COLO668 (cell line): Measurements from ENCODE around the gene ZNF451.
"Not testable (repeated sequence)": the region's sequence is repeated elsewhere in the genome, so short reads cannot be mapped to it uniquely, and the experiment has no call there.

Experiments
- DNase-seq: peaks from one replicate; lab custom pipeline; 2025; ENCODE audit not compliant: unreplicated experiment; lab: John Stamatoyannopoulos, UW

ZNF451 gene, protein sequence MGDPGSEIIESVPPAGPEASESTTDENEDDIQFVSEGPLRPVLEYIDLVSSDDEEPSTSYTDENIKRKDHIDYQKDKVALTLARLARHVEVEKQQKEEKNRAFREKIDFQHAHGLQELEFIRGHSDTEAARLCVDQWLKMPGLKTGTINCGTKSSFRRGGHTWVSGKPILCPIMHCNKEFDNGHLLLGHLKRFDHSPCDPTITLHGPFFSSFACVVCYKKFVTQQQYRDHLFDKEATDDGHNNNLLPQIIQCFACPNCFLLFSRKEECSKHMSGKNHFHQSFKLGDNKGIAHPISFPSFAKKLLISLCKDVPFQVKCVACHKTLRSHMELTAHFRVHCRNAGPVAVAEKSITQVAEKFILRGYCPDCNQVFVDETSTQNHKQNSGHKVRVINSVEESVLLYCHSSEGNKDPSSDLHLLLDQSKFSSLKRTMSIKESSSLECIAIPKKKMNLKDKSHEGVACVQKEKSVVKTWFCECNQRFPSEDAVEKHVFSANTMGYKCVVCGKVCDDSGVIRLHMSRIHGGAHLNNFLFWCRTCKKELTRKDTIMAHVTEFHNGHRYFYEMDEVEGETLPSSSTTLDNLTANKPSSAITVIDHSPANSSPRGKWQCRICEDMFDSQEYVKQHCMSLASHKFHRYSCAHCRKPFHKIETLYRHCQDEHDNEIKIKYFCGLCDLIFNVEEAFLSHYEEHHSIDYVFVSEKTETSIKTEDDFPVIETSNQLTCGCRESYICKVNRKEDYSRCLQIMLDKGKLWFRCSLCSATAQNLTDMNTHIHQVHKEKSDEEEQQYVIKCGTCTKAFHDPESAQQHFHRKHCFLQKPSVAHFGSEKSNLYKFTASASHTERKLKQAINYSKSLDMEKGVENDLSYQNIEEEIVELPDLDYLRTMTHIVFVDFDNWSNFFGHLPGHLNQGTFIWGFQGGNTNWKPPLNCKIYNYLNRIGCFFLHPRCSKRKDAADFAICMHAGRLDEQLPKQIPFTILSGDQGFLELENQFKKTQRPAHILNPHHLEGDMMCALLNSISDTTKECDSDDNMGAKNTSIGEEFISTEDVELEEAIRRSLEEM

DNA sequence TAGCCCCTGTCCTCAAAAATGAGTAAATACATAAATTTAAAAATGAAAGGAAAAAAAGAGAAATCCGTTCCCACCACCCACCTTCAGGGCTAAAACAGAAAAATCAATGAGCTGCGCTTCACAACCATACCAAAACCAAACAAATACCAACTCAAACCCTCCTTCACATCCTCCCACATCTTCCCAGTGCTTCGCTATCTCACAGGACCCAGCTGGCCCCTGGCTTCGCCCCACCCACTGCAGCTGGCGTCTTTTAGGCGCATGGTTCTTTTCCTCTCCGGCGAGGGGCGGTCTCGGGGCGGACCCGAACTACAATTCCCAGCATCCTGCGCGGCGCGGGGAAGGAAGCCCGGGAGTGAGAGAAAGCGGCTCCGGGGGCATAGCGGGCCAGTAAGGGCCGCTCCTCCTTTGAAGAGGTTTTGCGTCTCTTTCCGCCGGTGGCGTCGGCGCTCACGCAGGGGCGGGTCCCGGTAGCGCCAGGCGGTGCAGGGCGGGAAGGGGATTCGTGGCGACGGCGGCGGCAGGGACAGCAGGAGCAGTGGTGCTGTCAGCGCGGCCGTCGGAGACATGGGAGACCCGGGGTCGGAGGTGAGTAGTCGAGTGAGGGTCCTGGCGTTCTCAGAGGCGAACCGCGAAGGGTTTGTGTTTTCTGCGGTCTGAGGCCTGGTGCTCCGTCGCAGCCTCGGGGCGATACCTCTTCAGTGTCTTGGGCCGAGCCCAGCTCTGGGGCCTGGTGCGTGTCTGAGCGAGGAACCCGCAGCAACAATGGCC is at the start of gene ZNF451:
TSS of gene ZNF451 (plus strand) at position 502 of the 771 bp plus-strand sequence. CDS start at position 568, 66 bp downstream.
- peak; percentile 94 for DNase-seq

DNA sequence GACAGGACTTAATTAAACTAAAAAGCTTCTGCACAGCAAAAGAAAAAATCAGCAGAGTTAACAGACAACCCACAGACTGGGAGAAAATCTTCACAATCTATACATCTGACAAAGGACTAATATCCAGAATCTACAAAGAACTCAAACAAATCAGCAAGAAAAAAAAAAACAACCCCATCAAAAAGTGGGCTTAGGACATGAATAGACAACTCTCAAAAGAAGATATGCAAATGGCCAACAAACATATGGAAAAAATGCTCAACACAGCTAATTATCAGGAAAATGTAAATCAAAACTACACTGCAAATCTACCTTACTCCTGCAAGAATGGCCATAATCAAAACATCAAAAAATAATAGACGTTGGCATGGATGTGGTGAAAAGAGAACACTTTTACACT is 45.9 kb upstream of the ZNF451 start:
- not testable (repeated sequence) for DNase-seq

DNA sequence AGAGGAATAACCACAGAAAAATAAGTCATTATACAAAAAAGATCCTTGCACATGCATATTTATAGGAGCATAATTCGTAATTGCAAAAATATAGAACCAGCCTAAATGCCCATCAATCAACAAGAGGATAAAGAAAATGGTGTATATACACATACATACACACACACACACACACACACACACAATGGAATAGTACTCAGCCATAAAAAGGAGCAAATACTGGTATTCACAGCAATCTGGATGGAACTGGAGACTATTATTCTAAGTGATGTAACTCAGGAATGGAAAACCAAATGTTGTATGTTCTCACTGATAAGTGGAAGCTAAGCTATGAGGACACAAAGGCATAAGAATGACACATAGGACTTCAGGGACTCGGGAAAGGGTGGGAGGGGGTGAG is 45.4 kb upstream of the ZNF451 start:
- no peak for DNase-seq

DNA sequence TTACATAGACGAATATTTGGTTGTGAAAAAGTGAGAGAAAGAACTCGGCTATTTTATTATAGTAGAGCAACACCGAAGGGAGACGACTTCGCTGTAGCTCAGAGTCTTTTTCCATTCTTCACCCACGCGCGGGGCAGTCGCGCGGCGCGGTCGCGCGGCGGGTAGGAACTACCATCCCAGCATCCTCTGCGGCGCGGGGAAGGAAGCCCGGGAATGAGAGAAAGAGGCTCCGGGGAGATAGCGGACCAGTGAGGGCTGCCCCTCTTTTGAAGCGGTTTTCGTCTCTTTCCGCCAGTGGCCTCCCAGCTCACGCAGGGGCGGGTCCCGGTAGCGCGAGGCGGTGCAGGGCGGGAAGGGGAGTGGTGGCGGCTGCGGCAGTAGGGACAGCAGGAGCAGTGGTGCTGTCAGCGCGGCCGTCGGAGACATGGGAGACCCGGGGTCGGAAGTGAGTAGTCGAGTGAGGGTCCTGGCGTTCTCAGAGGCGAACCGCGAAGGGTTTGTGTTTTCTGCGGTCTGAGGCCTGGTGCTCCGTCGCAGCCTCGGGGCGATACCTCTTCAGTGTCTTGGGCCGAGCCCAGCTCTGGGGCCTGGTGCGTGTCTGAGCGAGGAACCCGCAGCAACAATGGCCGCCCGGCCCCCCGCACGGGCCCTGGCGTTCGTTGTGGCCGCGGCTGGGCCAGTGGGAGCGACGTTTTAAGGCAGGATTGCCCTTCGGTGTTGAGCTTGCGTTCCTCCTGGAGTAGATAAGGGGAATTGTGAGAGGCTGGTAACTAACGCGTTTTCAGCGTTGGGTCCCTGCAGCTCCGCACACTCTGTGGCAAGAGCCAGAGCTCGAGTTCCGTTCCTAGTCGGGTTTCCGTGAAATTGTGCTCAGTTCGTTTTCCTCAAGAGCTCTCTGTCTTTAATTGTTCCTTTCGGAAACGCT is 43.4 kb upstream of the ZNF451 start, which contains the start of gene KIAA1586:
TSS of gene KIAA1586 (plus strand) at position 362 of the 925 bp plus-strand sequence. CDS start at position 425, 63 bp downstream.
- DNase-seq, result peak; percentile 86

DNA sequence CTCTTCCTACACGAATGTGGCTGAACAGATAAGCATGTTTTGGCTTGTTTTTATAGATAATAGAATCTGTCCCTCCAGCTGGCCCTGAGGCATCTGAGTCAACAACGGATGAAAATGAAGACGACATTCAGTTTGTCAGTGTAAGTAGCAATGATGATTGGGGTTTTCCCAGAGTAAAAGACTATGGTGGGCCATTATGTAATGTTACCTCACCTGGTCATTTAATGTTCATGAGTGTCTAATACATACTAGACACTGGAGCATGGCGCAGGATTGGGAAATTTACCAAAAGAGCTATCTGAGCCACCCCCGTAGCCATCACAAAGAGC is 42.8 kb upstream of the ZNF451 start:
- DNase-seq, result not testable (repeated sequence)

DNA sequence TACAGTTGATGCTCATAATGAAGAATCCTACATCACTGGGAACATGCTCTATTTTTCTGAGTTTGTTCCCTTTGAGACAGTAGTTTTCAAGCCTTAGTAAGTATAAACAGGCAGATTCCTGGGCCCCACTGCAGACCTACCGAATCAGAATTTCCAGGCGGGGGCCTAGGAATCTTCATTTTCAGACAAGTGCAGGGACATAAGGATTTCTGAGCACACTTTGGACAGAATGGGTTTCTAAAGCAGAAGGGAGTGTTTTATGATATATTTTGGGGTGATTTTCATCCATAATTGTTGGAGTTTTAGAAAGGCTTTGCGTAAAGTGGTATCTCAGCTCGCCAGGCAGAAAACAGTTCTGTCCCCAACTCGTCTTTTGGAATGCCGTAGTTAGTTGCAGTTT is 42.1 kb upstream of the ZNF451 start:
- DNase-seq, result not testable (repeated sequence)

DNA sequence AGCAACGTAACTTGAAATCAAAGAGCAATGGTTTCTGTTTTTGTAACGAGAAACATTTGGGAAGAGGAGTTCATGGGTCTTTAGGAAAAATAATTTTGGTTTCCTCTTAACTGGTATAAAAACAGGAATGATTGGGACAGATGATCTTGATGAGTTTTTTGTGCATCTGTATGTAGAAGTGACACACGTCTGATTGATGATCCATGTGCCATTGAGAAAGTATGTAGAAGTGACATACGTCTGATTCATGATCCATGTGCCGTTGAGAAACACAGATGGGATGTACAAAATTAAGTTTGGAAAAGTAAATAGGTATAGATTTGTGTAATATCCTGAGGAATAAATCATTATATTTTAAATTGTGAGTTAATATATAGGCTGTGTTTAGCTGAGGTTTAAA is 41.4 kb upstream of the ZNF451 start:
- DNase-seq, result no peak

DNA sequence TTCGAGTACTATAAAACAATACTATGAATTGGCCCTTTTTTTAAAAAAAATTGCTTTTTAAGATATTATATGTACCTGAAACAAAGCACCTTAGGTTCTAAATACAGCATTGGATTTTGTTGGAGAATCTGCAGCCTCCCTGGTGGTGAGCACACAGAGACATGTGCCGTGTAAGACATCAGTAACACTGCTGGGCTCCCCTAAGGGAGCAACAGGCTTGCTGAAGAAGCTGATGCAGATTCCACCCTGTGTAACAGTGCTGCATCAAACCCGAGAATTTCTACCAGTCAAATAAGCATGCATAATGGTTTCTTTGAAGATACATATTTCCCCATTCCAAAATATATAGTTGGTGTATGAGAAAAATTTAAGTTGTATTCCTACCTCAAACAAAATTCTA is 26.1 kb upstream of the ZNF451 start:
- no peak for DNase-seq

DNA sequence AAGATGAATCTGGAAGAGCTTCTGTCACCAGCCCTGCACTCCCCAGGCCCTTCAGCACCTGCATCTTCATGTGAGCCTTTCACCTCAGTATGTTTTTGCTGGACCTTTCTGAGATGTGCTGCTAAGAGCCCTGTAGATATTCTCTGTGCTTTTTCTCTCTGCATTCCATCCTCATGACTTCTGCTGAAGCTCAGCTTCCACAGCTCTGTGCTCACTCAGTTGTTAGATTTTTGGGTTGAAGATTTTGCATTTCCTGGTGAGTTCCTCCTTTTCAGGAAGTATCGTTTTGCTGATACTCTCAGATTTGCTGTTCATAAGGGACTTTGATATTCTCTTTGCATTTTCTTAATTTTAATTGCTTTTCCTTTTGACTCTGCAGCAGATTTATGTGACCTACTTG is 25.2 kb upstream of the ZNF451 start:
- DNase-seq, result no peak

DNA sequence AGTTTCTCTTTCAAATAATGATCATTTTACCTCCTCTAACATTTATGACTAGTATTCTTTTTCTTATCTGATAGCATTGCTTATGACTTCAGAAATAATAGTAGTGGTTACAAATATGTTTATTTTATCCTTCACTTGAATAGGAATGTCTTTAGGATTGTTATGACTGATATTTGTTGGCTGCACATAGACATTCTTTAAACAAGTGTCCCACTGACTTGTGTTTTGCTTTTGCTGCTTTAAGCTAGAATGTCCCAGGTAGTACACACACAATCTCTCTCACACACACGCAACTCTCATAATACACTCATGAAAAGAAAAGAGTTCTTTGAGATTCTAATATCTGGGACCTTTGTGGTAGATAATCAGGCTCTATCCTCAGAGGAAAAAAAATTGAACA is 21.9 kb upstream of the ZNF451 start:
- DNase-seq, result no peak

DNA sequence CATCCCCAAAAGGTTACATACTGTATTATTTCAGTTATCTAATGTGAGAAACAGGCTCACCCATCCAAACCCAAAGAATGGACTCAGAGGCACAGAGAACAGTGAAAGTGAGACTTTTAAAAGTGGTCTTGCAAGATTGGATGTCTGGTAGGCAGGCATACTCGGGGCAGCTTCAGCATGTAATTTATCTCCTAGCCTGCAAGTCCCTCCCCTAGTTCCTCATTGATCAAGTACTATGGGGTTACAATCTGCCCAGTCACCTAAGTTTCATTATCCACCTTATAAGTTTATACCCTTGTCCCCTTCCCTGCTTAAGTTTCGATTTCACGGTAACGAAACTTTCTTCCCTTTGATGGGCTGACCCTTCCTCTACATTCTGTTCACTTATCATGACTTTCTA is 20.8 kb upstream of the ZNF451 start:
- no peak for DNase-seq

DNA sequence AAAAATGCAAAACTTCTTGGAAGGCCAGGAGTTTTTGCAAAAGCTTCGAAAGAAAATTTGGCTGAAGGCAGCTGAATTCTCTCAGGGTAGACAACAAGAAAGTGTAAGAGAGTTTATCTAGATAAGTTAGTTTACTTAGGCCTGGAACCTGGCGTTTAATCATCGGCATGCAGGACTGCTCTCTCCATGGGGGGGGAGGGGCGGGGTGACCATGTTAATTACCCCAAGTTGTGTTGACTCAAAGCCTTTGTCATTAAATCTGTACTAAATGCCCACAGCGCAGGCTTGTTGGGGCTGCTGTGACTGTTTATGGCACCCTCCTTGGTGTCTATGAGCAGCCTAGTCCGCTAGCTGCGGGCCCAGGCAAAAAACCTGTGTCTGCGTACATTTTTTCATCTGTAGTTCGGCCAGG is 20.1 kb upstream of the ZNF451 start:
- no peak for DNase-seq

DNA sequence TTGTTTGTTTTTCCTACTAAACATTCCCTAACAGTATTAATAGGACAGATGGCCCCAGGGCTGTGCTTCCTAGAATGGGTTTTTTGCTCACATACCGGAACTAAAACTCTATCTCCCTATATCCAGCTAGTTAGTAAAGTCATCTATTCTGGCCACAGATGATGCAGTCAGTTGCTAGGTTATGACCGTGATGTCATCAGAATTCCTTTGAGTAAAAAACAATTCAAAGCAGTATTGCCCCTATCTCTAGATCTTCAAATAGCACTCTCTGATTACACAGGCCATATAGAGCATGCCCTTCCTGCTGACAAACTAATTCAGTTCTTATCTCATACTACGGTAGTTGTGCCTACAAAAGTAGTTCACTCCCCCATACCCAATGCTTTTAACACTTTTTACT is 17.9 kb upstream of the ZNF451 start:
- no peak for DNase-seq

DNA sequence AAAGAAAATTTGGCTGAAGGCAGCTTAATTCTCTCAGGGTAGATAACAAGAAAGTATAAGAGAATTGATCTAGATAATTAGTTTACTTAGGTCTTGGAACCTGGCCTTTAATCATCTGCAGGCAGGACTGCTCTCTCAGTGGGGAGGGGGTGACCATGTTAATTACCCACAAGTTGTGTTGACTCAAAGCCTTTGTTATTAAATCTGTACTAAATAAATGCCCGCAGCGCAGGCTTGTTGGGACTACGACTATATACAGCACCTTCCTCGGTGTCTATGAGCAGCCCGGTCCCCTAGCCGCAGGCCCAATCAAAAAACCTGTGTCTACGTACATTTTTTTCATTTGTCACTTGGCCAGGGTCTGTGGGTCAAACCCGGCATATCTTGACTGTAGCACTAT is 15.6 kb upstream of the ZNF451 start:
- no peak for DNase-seq

DNA sequence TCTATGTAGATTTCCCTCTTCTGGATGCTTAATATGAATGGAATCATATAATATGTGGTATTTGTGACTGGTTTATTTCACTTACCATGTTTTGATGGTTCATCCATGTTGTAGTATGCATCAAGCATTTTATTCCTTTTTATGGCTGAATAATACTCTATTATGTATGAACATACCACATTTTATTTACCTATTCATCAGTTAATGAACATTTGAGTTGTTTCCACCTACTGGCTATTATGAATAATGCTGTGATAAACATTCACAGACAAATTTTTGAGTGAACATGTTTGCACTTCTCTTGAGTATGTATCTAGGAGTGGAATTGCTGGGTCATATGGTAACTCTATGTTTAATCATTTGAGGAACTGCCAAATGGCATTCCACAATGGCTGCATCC is 14.9 kb upstream of the ZNF451 start:
- no peak for DNase-seq

DNA sequence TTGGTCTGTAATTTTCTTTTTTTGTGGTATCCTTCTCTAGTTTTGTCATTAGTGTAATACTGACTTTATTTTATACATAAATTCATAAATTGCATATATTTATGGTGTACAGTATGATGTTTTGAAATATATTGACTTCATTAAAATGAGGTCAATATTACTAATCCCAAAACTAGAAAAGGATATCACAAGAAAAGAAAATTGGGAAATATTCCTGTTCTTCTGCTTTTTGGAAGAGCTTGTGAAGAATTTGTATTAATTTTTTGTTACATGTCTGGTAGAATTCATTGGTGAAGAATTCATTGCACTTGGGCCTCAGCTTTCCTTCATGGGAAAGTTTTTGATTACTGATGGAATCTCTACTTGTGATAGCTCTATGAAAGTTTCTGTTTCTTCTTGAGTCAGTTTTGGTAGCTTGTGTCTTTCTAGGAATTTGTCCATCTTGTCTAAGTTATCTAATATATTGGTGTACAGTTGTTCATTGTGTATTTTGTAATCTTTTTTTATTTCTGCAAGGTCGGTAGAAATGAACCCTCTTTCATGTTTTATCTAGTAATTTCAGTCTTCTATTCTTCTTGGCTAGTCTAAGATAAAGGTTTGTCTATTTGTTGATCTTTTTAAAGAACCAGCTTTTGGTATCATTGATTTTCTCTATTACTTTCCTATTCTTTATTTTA is 11.3 kb upstream of the ZNF451 start:
- no peak for DNase-seq

DNA sequence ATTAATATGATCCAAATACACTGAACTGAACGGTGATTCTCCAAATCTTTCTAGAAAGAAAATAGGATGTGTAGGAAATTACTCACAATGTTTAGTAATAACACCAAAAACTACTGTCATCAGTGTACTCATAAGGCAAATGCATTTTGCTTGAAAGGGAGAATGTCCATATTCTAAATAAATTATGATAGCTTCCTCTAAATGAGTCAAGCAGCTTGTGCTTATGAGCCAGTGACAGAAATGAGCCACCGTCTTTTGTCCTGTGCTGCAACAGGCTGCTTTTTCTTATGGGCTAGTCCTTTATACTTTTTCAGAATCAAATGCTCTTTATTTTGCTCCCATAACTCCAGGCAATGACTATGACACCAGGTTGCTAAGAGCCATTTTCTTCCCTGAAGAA is 4.5 kb upstream of the ZNF451 start:
- no peak for DNase-seq

DNA sequence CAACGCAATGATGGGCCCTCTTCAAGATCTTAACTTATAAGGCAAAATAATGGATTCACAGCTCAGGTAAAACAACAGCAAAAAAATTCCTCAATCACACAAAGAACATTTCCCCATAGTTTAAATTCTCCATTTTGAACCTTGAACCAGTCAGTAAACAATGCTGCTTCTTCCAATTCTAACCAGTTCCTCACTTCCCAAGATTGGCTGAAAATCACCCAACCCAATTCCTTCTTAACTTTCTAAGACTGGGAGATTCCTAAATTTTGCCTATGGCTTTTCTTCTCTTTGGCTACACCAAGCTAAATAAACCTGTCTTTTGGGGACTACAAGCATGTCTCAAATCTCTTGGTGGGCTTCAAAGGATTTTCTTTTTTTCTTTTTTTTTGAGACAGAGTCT is 3.1 kb upstream of the ZNF451 start:
- DNase-seq, result no peak

DNA sequence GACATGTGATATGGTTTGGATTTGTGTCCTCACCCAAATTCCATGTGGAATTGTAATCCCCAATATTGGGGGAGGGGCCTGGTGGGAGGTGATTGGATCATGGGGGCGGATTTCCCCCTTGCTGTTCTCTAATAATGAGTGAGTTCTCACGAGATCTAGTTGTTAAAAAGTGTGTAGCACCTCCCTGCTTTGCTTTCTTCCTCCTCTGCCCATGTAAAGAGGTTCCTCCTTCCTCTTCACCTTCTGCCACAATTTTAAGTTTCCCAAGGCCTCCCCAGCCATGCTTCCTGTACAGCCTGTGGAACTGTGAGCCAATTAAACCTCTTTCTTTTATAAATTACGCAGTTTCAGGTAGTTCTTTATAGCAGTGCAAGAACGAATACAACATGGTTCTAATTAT is 2.1 kb upstream of the ZNF451 start:
- no peak for DNase-seq
